NT2/D1 (cell line): ENCODE results near the gene LRP6.

Experiments used
- SUZ12 ChIP-seq: IDR thresholded peaks from 2 replicates; pipeline ENCODE4 v1.6.1; 2011; ENCODE audit not compliant: insufficient read length, insufficient read depth; ENCODE audit errors: extremely low read depth
- ZNF274 ChIP-seq: IDR thresholded peaks from 2 replicates; pipeline ENCODE4 v1.6.1; 2011; ENCODE audit warnings: mild to moderate bottlenecking, low read depth, low read length

GRCh38 chr12:12224240-12224940 is 42.5 kb downstream of the LRP6 start:
- no peak for TF ChIP-seq ZNF274
- no peak for TF ChIP-seq SUZ12
